GM12878 (cell line): ENCODE results near the gene SPHK2. TPM values are rescaled to one million over a fixed set of nuclear protein-coding genes. Genes with fewer than 3 reads are reported as not detected.
A peak's percentile ranks its signal among the peaks of the same experiment; 100 is the strongest.

ENCODE experiments used
- ATAC-seq: fragments of 200-7000 bp; cut with Tn5 transposase; 3 replicates; pipeline ENCODE4 v1.9.1; 2020; ENCODE audit warnings: mild to moderate bottlenecking, moderate library complexity
- BruUV-seq: library from RNA; stranded (reverse); fragments of 400-500 nt; replicated peaks from 2 replicates; lab custom pipeline; 2021; lab: Mats Ljungman, UMichigan
- CTCF ChIA-PET: fragments of 300-600 bp; sonication (Branson Sonifier 250); formaldehyde crosslinking; extraction: SDS; loops from one replicate; lab custom pipeline; 2021; ENCODE audit warnings: inconsistent platforms; lab: Yijun Ruan, JAX
- POLR2A ChIA-PET: fragments of 350-600 bp; formaldehyde crosslinking; extraction: SDS; loops from one replicate; lab custom pipeline; 2021; ENCODE audit warnings: inconsistent platforms; lab: Charles Lee
- RAD21 ChIA-PET: fragments of 300-600 bp; sonication (Branson Sonifier 250); formaldehyde crosslinking; loops from one replicate; lab custom pipeline; 2023; ENCODE audit warnings: antibody characterized with exemption; ENCODE audit not compliant: unreplicated experiment; lab: Charles Lee
- SMC1A ChIA-PET: fragments of 300-600 bp; sonication (Branson Sonifier 250); formaldehyde crosslinking; loops from one replicate; lab custom pipeline; 2023; ENCODE audit not compliant: unreplicated experiment, uncharacterized antibody; lab: Charles Lee
- DNase-seq: peaks from one replicate; pipeline ENCODE4 v3.0.0-alpha.2; 2011; ENCODE audit warnings: low read depth, low spot score
- FAIRE-seq: peaks from 3 replicates; lab custom pipeline; 2011; peaks lifted over from hg19 to GRCh38; lab: Jason Lieb, UNC
- H2AFZ ChIP-seq: 2 replicates; pipeline ENCODE4 v1.6.0; 2011; ENCODE audit warnings: low read depth, low read length, control low read depth; ENCODE audit not compliant: control insufficient read depth
- H3K27ac ChIP-seq: 2 replicates; pipeline ENCODE4 v1.5.1; 2011; ENCODE audit warnings: control low read depth; ENCODE audit not compliant: control insufficient read depth, insufficient read depth
- H3K27me3 ChIP-seq, 2 experiments: replicated peaks in 1 of 2; 2 replicates each; pipeline versions ENCODE4 v1.6.0 to v1.6.1; 2011; ENCODE audit warnings: low read length in 1 of 2; ENCODE audit not compliant: control insufficient read depth in 2 of 2, insufficient read depth in 2 of 2
- H3K36me3 ChIP-seq, 2 experiments: 2 replicates each; pipeline ENCODE4 v1.5.1; 2011; ENCODE audit warnings: low read length in 1 of 2; ENCODE audit not compliant: control insufficient read depth in 2 of 2, insufficient read depth in 2 of 2
- H3K4me1 ChIP-seq: 2 replicates; pipeline ENCODE4 v1.6.1; 2011; ENCODE audit warnings: mild to moderate bottlenecking, low read length, moderate library complexity, mixed read lengths; ENCODE audit not compliant: control insufficient read depth, insufficient read depth
- H3K4me2 ChIP-seq: 2 replicates; pipeline ENCODE4 v1.6.0; 2011; ENCODE audit warnings: control low read depth; ENCODE audit not compliant: control insufficient read depth, insufficient read depth
- H3K4me3 ChIP-seq: fragments of 200-600 bp; sonication (generic); 2 replicates; pipeline ENCODE4 v1.5.1; 2016
- H3K79me2 ChIP-seq: 2 replicates; pipeline ENCODE4 v1.6.0; 2011; ENCODE audit warnings: low read length; ENCODE audit not compliant: control insufficient read depth, insufficient read depth
- H3K9ac ChIP-seq: 2 replicates; pipeline ENCODE4 v1.8.0; 2011; ENCODE audit warnings: low read length, control low read depth, mixed read lengths; ENCODE audit not compliant: control insufficient read depth, insufficient read depth
- H3K9me3 ChIP-seq: replicated peaks from 3 replicates; pipeline ENCODE4 v1.5.1; 2011; ENCODE audit warnings: mild to moderate bottlenecking, low read length; ENCODE audit not compliant: control insufficient read depth, insufficient read depth
- H4K20me1 ChIP-seq: 2 replicates; pipeline ENCODE4 v1.6.0; 2011; ENCODE audit not compliant: control insufficient read depth, insufficient read depth
- POLR2AphosphoS5 ChIP-seq: IDR thresholded peaks from 2 replicates; pipeline ENCODE4 v1.6.1; 2011; ENCODE audit warnings: mild to moderate bottlenecking, low read length, inconsistent platforms
- RBBP5 ChIP-seq: fragments of 200-600 bp; sonication (generic); conservative IDR thresholded peaks from 2 replicates; pipeline ENCODE4 v1.6.1; 2016
- SPI1 ChIP-seq: IDR thresholded peaks from 2 replicates; pipeline ENCODE4 v1.6.1; 2011; ENCODE audit warnings: low read depth, mild to moderate bottlenecking, low read length, moderate library complexity, borderline replicate concordance; ENCODE audit not compliant: insufficient read depth
- ZNF217 ChIP-seq: fragments of 450-650 bp; IDR thresholded peaks from 2 replicates; pipeline ENCODE4 v1.6.1; 2017; ENCODE audit warnings: antibody characterized with exemption, mild to moderate bottlenecking
- WGBS: methylation state at CpG from one replicate; pipeline ENCODE4 v1.1.6; 2016; ENCODE audit warnings: low lambda C conversion rate; ENCODE audit not compliant: insufficient replicate concordance, insufficient coverage; ENCODE audit errors: missing lambda C conversion rate; 5-methylcytosine and 5-hydroxymethylcytosine counted together
- in situ Hi-C: fragments of 300-500 bp; cut with MboI; formaldehyde crosslinking; loops from 9 replicates; pipeline ENCODE4 v1.14.3; 2018; ENCODE audit warnings: mixed read lengths
- intact Hi-C: fragments of 100-400 bp; cut with micrococcal nuclease; formaldehyde crosslinking; loops from one replicate; pipeline ENCODE4 v1.14.2; 2022; ENCODE audit not compliant: unreplicated experiment
- polyA plus RNA-seq, 11 experiments: library from polyadenylated mRNA; depleted of rRNA in 4 of 11; unstranded in 6 of 11; stranded (reverse) in 5 of 11; fragments of >200 nt; fragmentation: Nextera tagmentation in 4 of 11; fragmentation: Illumina TruSeq in 1 of 11; extraction: Ambion mirVana in 4 of 11; extraction: Trizol in 1 of 11; gene quantifications; 1 replicate in 1 of 11; 2 replicates in 10 of 11; pipeline versions ENCODE4 v1.2.1 to v1.2.3, GENCODE V29; 2011 to 2016; ENCODE audit warnings: inconsistent platforms in 2 of 11, missing spikeins in 2 of 11, low read depth in 1 of 11
- total RNA-seq, 4 experiments: library from RNA; depleted of rRNA in 3 of 4; stranded (reverse); fragments of >200 nt in 3 of 4; fragmentation: Illumina TruSeq in 1 of 4; extraction: Trizol in 1 of 4; gene quantifications; 2 replicates each; pipeline versions ENCODE4 v1.2.1 to v1.2.3, GENCODE V29; 2013 to 2021

Gene SPHK2
- total and polyA plus RNA-seq, 10 of the 15 experiments (the other 5 are each of a cell fraction or from before 2014, with no cell fraction given), result 0.37 to 40.5 (median 11.2) TPM

- no TSS peak for BruUV-seq
- DNase-seq, result no peak
- no peaks in the 10 kb centered on the region for H3K9me3 ChIP-seq
- intact Hi-C loops, result no loop called here
- peaks cover 15% of the 10 kb centered on the region for H4K20me1 ChIP-seq
- H3K9ac ChIP-seq, result peak overlapping the region; percentile 99; the same call in 1 of the 2 replicates
- H3K27ac ChIP-seq, result no peak overlapping the region; the same call in 1 of the 2 replicates
- no peak for TF ChIP-seq ZNF217
- no peak for TF ChIP-seq RBBP5
- TF ChIP-seq SPI1, result no peak
- peak; percentile 13; the same call in 1 of the 2 replicates for TF ChIP-seq POLR2AphosphoS5
- peaks cover 25 to 32% of the 10 kb centered on the region in 2 experiments for H3K36me3 ChIP-seq
- H3K27me3 ChIP-seq, result no peaks in the 10 kb centered on the region
- peak overlapping the region; percentile 88 for H3K4me2 ChIP-seq
- no peak overlapping the region for H2AFZ ChIP-seq
- ChIA-PET RAD21 (no interaction called here), POLR2A (interaction anchor here (0.6 to 0.8 kb wide), 2 partner anchors 21 to 175 kb away, joined by 3 to 4 read pairs; partner anchors contain the start of gene DBP), CTCF (interaction anchor here (1.8 kb wide), 2 partner anchors 16 to 225 kb away, joined by 5 to 6 read pairs; partner anchors contain the start of gene KDELR1), SMC1A (interaction anchor here (1.1 to 1.7 kb wide), 2 partner anchors 17 to 111 kb away, joined by 3 read pairs; no protein-coding TSS in a partner anchor)
- no peak for ATAC-seq
- H3K4me1 ChIP-seq, result peaks cover 14% of the 10 kb centered on the region
- peak overlapping the region; percentile 93; the same call in 1 of the 2 replicates for H3K4me3 ChIP-seq
- FAIRE-seq, result no peak
- 9% methylated on average over 12 of the region's 12 CpGs for WGBS
- in situ Hi-C loops, result no loop called here
- peaks cover 46% of the 10 kb centered on the region for H3K79me2 ChIP-seq
Observed at GRCh38 chr19:48616491-48617056, 2.7 kb upstream of the SPHK2 start.
